ENCODE measurements around the gene MYOCOS. TPM values are rescaled to one million over a fixed set of nuclear protein-coding genes. Genes with fewer than 3 reads are reported as not detected.

The MYOCOS gene
- total RNA-seq, 1 experiment from 2014 or later: not detected

DNA sequence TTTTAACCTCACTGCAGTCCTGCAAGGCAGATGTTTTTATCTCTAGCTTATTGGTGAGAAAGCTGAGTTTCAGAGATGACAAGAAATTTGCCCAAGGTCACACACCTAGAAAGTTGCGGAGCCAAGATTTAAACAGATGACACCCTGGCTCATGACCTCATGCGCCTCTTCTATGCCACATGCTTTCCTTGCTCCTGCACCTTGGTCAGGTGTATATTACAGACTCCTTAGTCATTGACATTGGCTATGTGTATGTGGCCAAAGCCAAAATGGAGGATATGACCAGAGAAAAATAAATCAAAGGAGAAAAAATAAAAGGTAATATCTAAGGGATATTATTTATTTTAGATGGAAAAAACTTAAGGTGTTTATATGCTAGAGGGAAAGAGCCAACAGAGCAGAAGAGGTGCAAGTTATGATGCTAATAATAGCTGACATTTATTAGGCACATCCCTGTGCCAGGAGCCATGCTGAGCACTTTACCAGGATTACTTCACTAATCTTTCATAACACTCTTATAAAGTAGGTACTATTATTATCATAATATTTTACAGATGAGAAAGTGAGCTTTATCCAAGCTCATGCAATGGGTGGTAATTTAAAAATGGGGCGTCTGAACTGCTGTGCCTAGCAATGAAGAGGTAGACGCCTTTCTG is 44.2 kb downstream of the MYOCOS start:
- Histone ChIP-seq H3K9me2 (ENCODE audit: insufficient read depth) (no peaks in the 10 kb centered on the region), H2AFZ (no peak overlapping the region), H3K9me3 (ENCODE audit: insufficient read depth, low read depth) (no peaks in the 10 kb centered on the region), H3F3A (ENCODE audit: insufficient read depth, low read depth) (no peaks in the 10 kb centered on the region), H4K20me1 (ENCODE audit: insufficient read depth) (no peaks in the 10 kb centered on the region), H3K27ac (no peak overlapping the region), H3K4me2 (no peak overlapping the region), H3K4me1 (replicated peaks; ENCODE audit: insufficient read depth) (peaks cover 2% of the 10 kb centered on the region; the same call in 1 of the 2 replicates), H3K79me2 (ENCODE audit: low read depth) (no peaks in the 10 kb centered on the region), H3K27me3 (ENCODE audit: insufficient read depth, low read depth) (no peaks in the 10 kb centered on the region), H3K4me3 (no peak overlapping the region), H3K36me3 (ENCODE audit: low read depth) (no peaks in the 10 kb centered on the region)
- CTCF ChIA-PET: no interaction called here
- no TSS peak for BruUV-seq (replicated peaks)
- POLR2A ChIA-PET (ENCODE audit: unreplicated experiment): no interaction called here
- no peak for DNase-seq
- no peak for TF ChIP-seq EZH2 (IDR thresholded peaks at IDR 0.05; ENCODE audit: low read depth)
- no peak for TF ChIP-seq CTCF (conservative IDR thresholded peaks at IDR 0.05)
- intact Hi-C loops (cut with micrococcal nuclease; ENCODE audit: unreplicated experiment): no loop called here

- intact Hi-C loops (cut with micrococcal nuclease; ENCODE audit: unreplicated experiment): no loop called here
- Histone ChIP-seq H3K36me3 (ENCODE audit: low read depth) (no peaks in the 10 kb centered on the region), H3K4me2 (no peak overlapping the region), H3K4me3 (no peak overlapping the region), H2AFZ (no peak overlapping the region), H3K4me1 (replicated peaks; ENCODE audit: insufficient read depth) (no peaks in the 10 kb centered on the region), H3F3A (ENCODE audit: insufficient read depth, low read depth) (no peaks in the 10 kb centered on the region), H4K20me1 (ENCODE audit: insufficient read depth) (no peaks in the 10 kb centered on the region), H3K9me3 (ENCODE audit: insufficient read depth, low read depth) (no peaks in the 10 kb centered on the region), H3K27ac (no peak overlapping the region), H3K9me2 (ENCODE audit: insufficient read depth) (no peaks in the 10 kb centered on the region), H3K27me3 (ENCODE audit: insufficient read depth, low read depth) (no peaks in the 10 kb centered on the region), H3K79me2 (ENCODE audit: low read depth) (no peaks in the 10 kb centered on the region)
- TF ChIP-seq EZH2 (IDR thresholded peaks at IDR 0.05; ENCODE audit: low read depth): no peak
- no peak for TF ChIP-seq CTCF (conservative IDR thresholded peaks at IDR 0.05)
- CTCF ChIA-PET: no interaction called here
- POLR2A ChIA-PET (ENCODE audit: unreplicated experiment): no interaction called here
- no TSS peak for BruUV-seq (replicated peaks)
- no peak for DNase-seq
Measured at GRCh38 chr1:171668372-171668771, 46.3 kb downstream of the MYOCOS start.

GRCh38 chr1:171670739-171671138 is 48.7 kb downstream of the MYOCOS start:
- no TSS peak for BruUV-seq (replicated peaks)
- no peak overlapping the region for H3K27ac ChIP-seq
- H3K79me2 ChIP-seq (ENCODE audit: low read depth): no peaks in the 10 kb centered on the region
- no peaks in the 10 kb centered on the region for H4K20me1 ChIP-seq (ENCODE audit: insufficient read depth)
- H3K9me3 ChIP-seq (ENCODE audit: insufficient read depth, low read depth): no peaks in the 10 kb centered on the region
- H2AFZ ChIP-seq: no peak overlapping the region
- H3K4me1 ChIP-seq (replicated peaks; ENCODE audit: insufficient read depth): no peaks in the 10 kb centered on the region
- no peak overlapping the region for H3K4me2 ChIP-seq
- H3K9me2 ChIP-seq (ENCODE audit: insufficient read depth): no peaks in the 10 kb centered on the region
- H3K36me3 ChIP-seq (ENCODE audit: low read depth): no peaks in the 10 kb centered on the region
- no peaks in the 10 kb centered on the region for H3K27me3 ChIP-seq (ENCODE audit: insufficient read depth, low read depth)
- POLR2A ChIA-PET (ENCODE audit: unreplicated experiment): no interaction called here
- H3F3A ChIP-seq (ENCODE audit: insufficient read depth, low read depth): no peaks in the 10 kb centered on the region
- TF ChIP-seq CTCF (conservative IDR thresholded peaks at IDR 0.05) (no peak), EZH2 (IDR thresholded peaks at IDR 0.05; ENCODE audit: low read depth) (no peak)
- intact Hi-C loops (cut with micrococcal nuclease; ENCODE audit: unreplicated experiment): no loop called here
- CTCF ChIA-PET: no interaction called here
- DNase-seq: no peak
- no peak overlapping the region for H3K4me3 ChIP-seq

All from PC-9 (cell line).